OCI-LY3 (cell line): Measurements from ENCODE around the gene RUSC1.

ENCODE experiments used
- CTCF ChIP-seq: fragments of 200-600, 300-600 bp; sonication (generic); IDR thresholded peaks from 2 replicates; pipeline ENCODE4 v1.5.1; 2014; ENCODE audit warnings: antibody characterized with exemption, low read length, low read depth
- EZH2phosphoT487 ChIP-seq: fragments of 200-600 bp; shearing (Covaris generic); IDR thresholded peaks from 2 replicates; pipeline ENCODE4 v1.6.1; 2018; ENCODE audit warnings: antibody characterized with exemption, mixed run types, low read depth

- TF ChIP-seq CTCF (no peak), EZH2phosphoT487 (no peak)
Observed at GRCh38 chr1:155360051-155360450, 39.4 kb downstream of the RUSC1 start.
